ENCODE measurements around the gene ATP13A2. TPM values are rescaled to one million over a fixed set of nuclear protein-coding genes. Genes with fewer than 3 reads are reported as not detected.

Gene ATP13A2
- total RNA-seq, 2 experiments from 2014 or later, result 30.7 to 32.0 TPM

- ChIA-PET CTCF (no interaction called here), POLR2A (interaction anchor here (0.6 kb wide), 1 partner anchor 304 kb away, joined by 3 read pairs; no protein-coding TSS in a partner anchor)
- DNase-seq, result no peak
- H3K4me3 Mint-ChIP-seq, result no peak overlapping the region
- intact Hi-C loops (cut with DNase I, micrococcal nuclease), result no loop called here
- no peaks in the 10 kb centered on the region for H3K9me3 Mint-ChIP-seq (ENCODE audit: low read depth)
- ATAC-seq, result no peak
- peaks cover 11% of the 10 kb centered on the region for H3K36me3 Mint-ChIP-seq (ENCODE audit: low read depth)
- H3K4me1 Mint-ChIP-seq, result no peaks in the 10 kb centered on the region
- H3K27ac Mint-ChIP-seq, result no peak overlapping the region
- H3K27me3 Mint-ChIP-seq, result no peaks in the 10 kb centered on the region
Observed at GRCh38 chr1:17001760-17002523, 9.8 kb downstream of the ATP13A2 start.

- ATAC-seq (no peak), DNase-seq (no peak)
- no peak overlapping the region for H3K4me3 Mint-ChIP-seq
- CTCF ChIA-PET, result no interaction called here
- H3K27ac Mint-ChIP-seq, result no peak overlapping the region
- H3K27me3 Mint-ChIP-seq, result no peaks in the 10 kb centered on the region
- POLR2A ChIA-PET, result interaction anchor here (0.6 to 0.7 kb wide), 2 partner anchors 292 to 595 kb away, joined by 3 to 6 read pairs; no protein-coding TSS in a partner anchor
- peaks cover 15% of the 10 kb centered on the region for H3K36me3 Mint-ChIP-seq (ENCODE audit: low read depth)
- H3K4me1 Mint-ChIP-seq, result no peaks in the 10 kb centered on the region
- intact Hi-C loops (cut with DNase I, micrococcal nuclease), result no loop called here
- H3K9me3 Mint-ChIP-seq (ENCODE audit: low read depth), result no peaks in the 10 kb centered on the region
Observed at GRCh38 chr1:16999863-17000262, 11.9 kb downstream of the ATP13A2 start.

- Mint-ChIP-seq H3K27ac (no peak overlapping the region), H3K27me3 (no peaks in the 10 kb centered on the region), H3K36me3 (ENCODE audit: low read depth) (peaks cover 16% of the 10 kb centered on the region), H3K4me3 (no peak overlapping the region), H3K4me1 (no peaks in the 10 kb centered on the region), H3K9me3 (ENCODE audit: low read depth) (no peaks in the 10 kb centered on the region)
- DNase-seq, result no peak
- POLR2A ChIA-PET, result no interaction called here
- intact Hi-C loops (cut with DNase I, micrococcal nuclease), result no loop called here
- ATAC-seq, result no peak
- CTCF ChIA-PET, result no interaction called here
Observed at GRCh38 chr1:16998589-16998988, 13.1 kb downstream of the ATP13A2 start.

GRCh38 chr1:16996845-16997244 lies 14.9 kb downstream of the ATP13A2 start:
- H3K36me3 Mint-ChIP-seq (ENCODE audit: low read depth), result peaks cover 16% of the 10 kb centered on the region
- intact Hi-C loops (cut with DNase I, micrococcal nuclease), result no loop called here
- ATAC-seq (no peak), DNase-seq (no peak)
- ChIA-PET CTCF (no interaction called here), POLR2A (no interaction called here)
- no peak overlapping the region for H3K4me3 Mint-ChIP-seq
- no peaks in the 10 kb centered on the region for H3K9me3 Mint-ChIP-seq (ENCODE audit: low read depth)
- H3K4me1 Mint-ChIP-seq, result no peaks in the 10 kb centered on the region
- no peak overlapping the region for H3K27ac Mint-ChIP-seq
- no peaks in the 10 kb centered on the region for H3K27me3 Mint-ChIP-seq

GRCh38 chr1:16993521-16994038 lies 18.1 kb downstream of the ATP13A2 start:
- Mint-ChIP-seq H3K27ac (no peak overlapping the region), H3K4me1 (no peaks in the 10 kb centered on the region), H3K4me3 (no peak overlapping the region), H3K27me3 (no peaks in the 10 kb centered on the region), H3K36me3 (ENCODE audit: low read depth) (peaks cover 13% of the 10 kb centered on the region), H3K9me3 (ENCODE audit: low read depth) (no peaks in the 10 kb centered on the region)
- ChIA-PET POLR2A (no interaction called here), CTCF (no interaction called here)
- ATAC-seq, result no peak
- no peak for DNase-seq
- intact Hi-C loops (cut with DNase I, micrococcal nuclease), result no loop called here

GRCh38 chr1:16992675-16993074 lies 19.1 kb downstream of the ATP13A2 start:
- Mint-ChIP-seq H3K9me3 (ENCODE audit: low read depth) (no peaks in the 10 kb centered on the region), H3K27ac (no peak overlapping the region), H3K4me1 (no peaks in the 10 kb centered on the region), H3K36me3 (ENCODE audit: low read depth) (peaks cover 14% of the 10 kb centered on the region), H3K4me3 (no peak overlapping the region), H3K27me3 (no peaks in the 10 kb centered on the region)
- ChIA-PET POLR2A (no interaction called here), CTCF (interaction anchor here (0.6 to 0.8 kb wide), 3 partner anchors 10 to 292 kb away, joined by 3 to 4 read pairs (median 3); no protein-coding TSS in a partner anchor)
- no peak for ATAC-seq
- intact Hi-C loops (cut with DNase I, micrococcal nuclease), result no loop called here
- DNase-seq, result no peak

GRCh38 chr1:16992102-16992501 lies 19.6 kb downstream of the ATP13A2 start:
- ChIA-PET POLR2A (no interaction called here), CTCF (interaction anchor here (0.6 to 0.8 kb wide), 3 partner anchors 11 to 283 kb away, joined by 3 to 4 read pairs (median 3); no protein-coding TSS in a partner anchor)
- no peak overlapping the region for H3K27ac Mint-ChIP-seq
- DNase-seq (no peak), ATAC-seq (no peak)
- intact Hi-C loops (cut with DNase I, micrococcal nuclease), result no loop called here
- H3K4me1 Mint-ChIP-seq, result no peaks in the 10 kb centered on the region
- no peak overlapping the region for H3K4me3 Mint-ChIP-seq
- no peaks in the 10 kb centered on the region for H3K27me3 Mint-ChIP-seq
- H3K36me3 Mint-ChIP-seq (ENCODE audit: low read depth), result peaks cover 17% of the 10 kb centered on the region
- no peaks in the 10 kb centered on the region for H3K9me3 Mint-ChIP-seq (ENCODE audit: low read depth)

GRCh38 chr1:16991571-16991970 lies 20.2 kb downstream of the ATP13A2 start:
- Mint-ChIP-seq H3K27ac (no peak overlapping the region), H3K27me3 (no peaks in the 10 kb centered on the region), H3K4me3 (no peak overlapping the region), H3K36me3 (ENCODE audit: low read depth) (peaks cover 18% of the 10 kb centered on the region), H3K9me3 (ENCODE audit: low read depth) (no peaks in the 10 kb centered on the region), H3K4me1 (no peaks in the 10 kb centered on the region)
- no peak for ATAC-seq
- intact Hi-C loops (cut with DNase I, micrococcal nuclease), result no loop called here
- no peak for DNase-seq
- CTCF ChIA-PET, result no interaction called here
- POLR2A ChIA-PET, result no interaction called here

GRCh38 chr1:16989676-16990391 lies 21.9 kb downstream of the ATP13A2 start:
- intact Hi-C loops (cut with DNase I, micrococcal nuclease), result no loop called here
- ChIA-PET CTCF (interaction anchor here (0.5 to 0.7 kb wide), 2 partner anchors 26 to 38 kb away, joined by 3 read pairs; no protein-coding TSS in a partner anchor), POLR2A (interaction anchor here (0.5 to 0.6 kb wide), 2 partner anchors 23 to 446 kb away, joined by 3 to 5 read pairs; no protein-coding TSS in a partner anchor)
- H3K27me3 Mint-ChIP-seq, result no peaks in the 10 kb centered on the region
- H3K4me1 Mint-ChIP-seq, result no peaks in the 10 kb centered on the region
- H3K9me3 Mint-ChIP-seq (ENCODE audit: low read depth), result no peaks in the 10 kb centered on the region
- no peak for DNase-seq
- H3K36me3 Mint-ChIP-seq (ENCODE audit: low read depth), result peaks cover 20% of the 10 kb centered on the region
- no peak overlapping the region for H3K27ac Mint-ChIP-seq
- no peak for ATAC-seq
- H3K4me3 Mint-ChIP-seq, result no peak overlapping the region

GRCh38 chr1:16988210-16988609 lies 23.5 kb downstream of the ATP13A2 start:
- Mint-ChIP-seq H3K4me1 (no peaks in the 10 kb centered on the region), H3K27me3 (peaks cover 2% of the 10 kb centered on the region), H3K27ac (no peak overlapping the region), H3K4me3 (no peak overlapping the region), H3K9me3 (ENCODE audit: low read depth) (no peaks in the 10 kb centered on the region), H3K36me3 (ENCODE audit: low read depth) (peaks cover 19% of the 10 kb centered on the region)
- CTCF ChIA-PET, result no interaction called here
- POLR2A ChIA-PET, result no interaction called here
- no peak for ATAC-seq
- no peak for DNase-seq
- intact Hi-C loops (cut with DNase I, micrococcal nuclease), result no loop called here

- Mint-ChIP-seq H3K4me1 (no peaks in the 10 kb centered on the region), H3K27me3 (peaks cover 4% of the 10 kb centered on the region), H3K36me3 (ENCODE audit: low read depth) (peaks cover 19% of the 10 kb centered on the region), H3K9me3 (ENCODE audit: low read depth) (no peaks in the 10 kb centered on the region), H3K4me3 (no peak overlapping the region), H3K27ac (no peak overlapping the region)
- no peak for ATAC-seq
- CTCF ChIA-PET, result interaction anchor here (0.9 kb wide), 1 partner anchor 32 kb away, joined by 3 read pairs; no protein-coding TSS in a partner anchor
- intact Hi-C loops (cut with DNase I, micrococcal nuclease), result no loop called here
- POLR2A ChIA-PET, result no interaction called here
- no peak for DNase-seq
Observed at GRCh38 chr1:16986962-16987361, 24.8 kb downstream of the ATP13A2 start.

GRCh38 chr1:16986560-16986959 lies 25.2 kb downstream of the ATP13A2 start:
- Mint-ChIP-seq H3K4me1 (no peaks in the 10 kb centered on the region), H3K4me3 (no peak overlapping the region), H3K36me3 (ENCODE audit: low read depth) (peaks cover 19% of the 10 kb centered on the region), H3K27ac (no peak overlapping the region), H3K27me3 (peaks cover 4% of the 10 kb centered on the region), H3K9me3 (ENCODE audit: low read depth) (no peaks in the 10 kb centered on the region)
- ATAC-seq (no peak), DNase-seq (no peak)
- intact Hi-C loops (cut with DNase I, micrococcal nuclease), result no loop called here
- ChIA-PET POLR2A (no interaction called here), CTCF (interaction anchor here (0.9 kb wide), 1 partner anchor 33 kb away, joined by 3 read pairs; no protein-coding TSS in a partner anchor)

Measured in activated CD4-positive, alpha-beta T cell treated with anti-CD3 and anti-CD28 coated beads for 36 hours (primary cell).